ENCODE measurements around the gene DPH5. TPM values are rescaled to one million over a fixed set of nuclear protein-coding genes. Genes with fewer than 3 reads are reported as not detected.

Gene DPH5
- total RNA-seq, 1 experiment from 2014 or later = 25.8 TPM

DNA sequence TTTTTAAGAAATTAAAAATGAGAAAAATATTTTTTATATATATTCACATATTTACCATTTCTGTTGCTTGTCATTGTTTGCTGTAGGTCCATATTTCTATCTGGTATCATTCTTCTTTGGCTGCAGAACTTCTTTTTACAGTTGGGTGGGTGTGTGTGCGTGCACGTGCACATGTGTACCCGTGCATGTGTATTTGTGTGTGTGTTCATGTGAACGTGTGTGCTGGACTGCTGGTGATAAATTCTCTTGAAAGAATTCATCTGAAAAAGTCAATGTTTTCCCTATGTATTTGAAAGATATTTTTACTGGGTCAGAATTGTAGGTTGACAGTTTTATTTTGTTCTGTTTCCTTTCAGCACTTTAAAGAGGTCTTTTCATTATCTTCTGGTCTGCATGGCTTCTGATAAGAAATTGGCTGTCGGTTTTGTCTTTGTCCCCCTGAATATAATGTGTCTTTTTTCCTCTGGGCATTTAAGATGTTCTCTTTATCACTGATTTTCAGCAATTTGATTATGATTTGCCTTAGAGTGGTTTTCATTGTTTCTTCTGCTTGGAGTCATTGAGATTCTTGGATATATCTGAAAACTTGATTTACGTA is 34.5 kb upstream of the DPH5 start:
- no peak for DNase-seq
- CTCF ChIA-PET = no interaction called here
- no peak overlapping the region for H3K27ac Mint-ChIP-seq (ENCODE audit: unreplicated experiment)
- BruUV-seq (replicated peaks) = no TSS peak
- no peaks in the 10 kb centered on the region for H3K36me3 Mint-ChIP-seq (ENCODE audit: insufficient read depth, unreplicated experiment)
- H3K4me1 Mint-ChIP-seq (ENCODE audit: low read depth, unreplicated experiment) = no peaks in the 10 kb centered on the region
- no peaks in the 10 kb centered on the region for H3K9me3 Mint-ChIP-seq (ENCODE audit: low read depth, unreplicated experiment)
- intact Hi-C loops (cut with micrococcal nuclease; ENCODE audit: unreplicated experiment) = no loop called here
- no peak for TF ChIP-seq CTCF (IDR thresholded peaks at IDR 0.05; ENCODE audit: unreplicated experiment)
- H3K4me3 Mint-ChIP-seq (ENCODE audit: low read depth, unreplicated experiment) = no peak overlapping the region
- H3K27me3 Mint-ChIP-seq (ENCODE audit: unreplicated experiment) = no peaks in the 10 kb centered on the region

DNA sequence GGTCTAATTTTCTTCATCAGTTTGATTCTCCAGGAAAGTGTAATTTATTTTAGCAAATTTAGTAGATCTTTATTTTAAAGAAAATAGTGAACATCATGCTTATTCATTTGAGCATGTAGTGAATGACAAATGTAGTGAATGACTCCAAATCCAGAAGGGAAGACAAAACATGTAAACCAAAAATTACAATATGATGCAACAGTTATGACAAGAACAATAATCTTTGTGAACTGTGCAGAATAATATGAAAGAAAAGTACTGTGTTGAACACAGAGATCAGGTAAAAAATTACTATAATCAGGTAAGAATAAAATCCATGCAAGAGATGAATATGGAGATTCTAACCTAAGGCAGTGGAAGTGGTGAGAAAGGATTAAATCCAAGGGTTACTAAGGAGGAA is 30.0 kb upstream of the DPH5 start:
- no peak for DNase-seq
- Mint-ChIP-seq H3K27ac (ENCODE audit: unreplicated experiment) (no peak overlapping the region), H3K9me3 (ENCODE audit: low read depth, unreplicated experiment) (no peaks in the 10 kb centered on the region), H3K4me3 (ENCODE audit: low read depth, unreplicated experiment) (no peak overlapping the region), H3K36me3 (ENCODE audit: insufficient read depth, unreplicated experiment) (no peaks in the 10 kb centered on the region), H3K27me3 (ENCODE audit: unreplicated experiment) (no peaks in the 10 kb centered on the region), H3K4me1 (ENCODE audit: low read depth, unreplicated experiment) (no peaks in the 10 kb centered on the region)
- no peak for TF ChIP-seq CTCF (IDR thresholded peaks at IDR 0.05; ENCODE audit: unreplicated experiment)
- intact Hi-C loops (cut with micrococcal nuclease; ENCODE audit: unreplicated experiment) = no loop called here
- CTCF ChIA-PET = no interaction called here
- BruUV-seq (replicated peaks) = no TSS peak

DNA sequence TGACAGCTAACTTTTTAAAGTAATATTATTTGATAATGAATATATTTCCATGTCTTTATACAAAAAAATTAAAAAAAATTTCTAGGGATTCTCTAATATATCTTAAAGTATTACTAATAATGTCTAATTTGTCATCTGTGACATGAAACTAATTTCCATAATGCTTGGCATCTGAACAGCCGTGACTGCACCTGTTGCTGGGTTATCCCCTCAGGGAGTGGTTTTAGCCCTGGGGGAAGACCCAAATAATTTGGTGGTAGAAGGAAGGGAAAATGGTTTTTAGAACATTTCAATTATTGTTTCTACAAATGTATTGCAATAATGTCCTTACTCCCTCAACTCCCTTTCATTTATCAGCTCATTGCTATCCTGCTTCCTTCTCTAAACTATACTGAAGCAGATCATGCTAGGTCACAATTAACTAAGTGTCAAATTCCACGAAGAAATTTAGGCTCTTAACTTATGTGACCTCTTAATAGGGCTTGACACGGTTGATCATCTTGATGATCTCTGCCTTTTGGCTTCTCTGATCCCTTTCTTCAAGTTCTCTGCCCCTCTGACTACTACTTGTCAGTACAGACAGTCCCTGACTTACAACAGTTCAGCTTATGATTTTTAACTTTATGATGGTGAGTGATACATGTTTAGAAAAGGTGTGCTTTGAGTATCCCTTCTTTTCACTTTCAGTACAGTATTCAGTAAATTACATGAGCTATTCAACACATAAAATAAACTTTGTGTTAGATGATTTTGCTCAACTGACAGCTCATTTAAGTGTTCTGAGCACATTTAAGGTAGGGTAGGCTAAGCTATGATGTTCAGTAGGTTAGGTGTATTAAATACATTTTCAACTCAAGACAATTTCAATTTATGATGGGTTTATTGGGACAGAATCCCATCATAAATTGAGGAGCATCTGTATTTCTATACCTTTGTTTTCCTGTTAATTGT is 26.4 kb upstream of the DPH5 start:
- TF ChIP-seq CTCF (IDR thresholded peaks at IDR 0.05; ENCODE audit: unreplicated experiment) = no peak
- CTCF ChIA-PET = no interaction called here
- Mint-ChIP-seq H3K27ac (ENCODE audit: unreplicated experiment) (no peak overlapping the region), H3K4me3 (ENCODE audit: low read depth, unreplicated experiment) (no peak overlapping the region), H3K9me3 (ENCODE audit: low read depth, unreplicated experiment) (no peaks in the 10 kb centered on the region), H3K27me3 (ENCODE audit: unreplicated experiment) (no peaks in the 10 kb centered on the region), H3K36me3 (ENCODE audit: insufficient read depth, unreplicated experiment) (no peaks in the 10 kb centered on the region), H3K4me1 (ENCODE audit: low read depth, unreplicated experiment) (no peaks in the 10 kb centered on the region)
- no TSS peak for BruUV-seq (replicated peaks)
- intact Hi-C loops (cut with micrococcal nuclease; ENCODE audit: unreplicated experiment) = no loop called here
- DNase-seq = no peak

GRCh38 chr1:101050869-101051268 is 25.3 kb upstream of the DPH5 start:
- no peaks in the 10 kb centered on the region for H3K9me3 Mint-ChIP-seq (ENCODE audit: low read depth, unreplicated experiment)
- no peaks in the 10 kb centered on the region for H3K4me1 Mint-ChIP-seq (ENCODE audit: low read depth, unreplicated experiment)
- DNase-seq = no peak
- intact Hi-C loops (cut with micrococcal nuclease; ENCODE audit: unreplicated experiment) = no loop called here
- CTCF ChIA-PET = no interaction called here
- no TSS peak for BruUV-seq (replicated peaks)
- H3K27me3 Mint-ChIP-seq (ENCODE audit: unreplicated experiment) = no peaks in the 10 kb centered on the region
- H3K36me3 Mint-ChIP-seq (ENCODE audit: insufficient read depth, unreplicated experiment) = no peaks in the 10 kb centered on the region
- H3K4me3 Mint-ChIP-seq (ENCODE audit: low read depth, unreplicated experiment) = no peak overlapping the region
- no peak overlapping the region for H3K27ac Mint-ChIP-seq (ENCODE audit: unreplicated experiment)
- no peak for TF ChIP-seq CTCF (IDR thresholded peaks at IDR 0.05; ENCODE audit: unreplicated experiment)
